Measurements from ENCODE around the gene RNF123.
A peak's percentile ranks its signal among the peaks of the same experiment; 100 is the strongest.

The RNF123 gene

GRCh38 chr3:49673715-49674496 lies 15.5 kb upstream of the RNF123 start, which contains the start of gene APEH:
Gene APEH, plus strand, starts transcription at chr3:49674351. Its CDS starts 51 bp downstream, at chr3:49674402.
- Histone ChIP-seq H3K79me2 (ENCODE audit: insufficient read depth, low read length) (peaks cover 41% of the 10 kb centered on the region), H3F3A (ENCODE audit: low read depth) (0 out of 2 replicates have a peak, but pooled peaks cover 2% of the 10 kb centered on the region), H3K4me2 (ENCODE audit: low read depth, low read length, poor library complexity, severe bottlenecking) (peak within 1 kb of the TSS; percentile 97), H3K4me1 (ENCODE audit: insufficient read depth, low read length, poor library complexity, severe bottlenecking) (peaks cover 19% of the 10 kb centered on the region), H3K27me3 (ENCODE audit: insufficient read depth, low read length, poor library complexity, severe bottlenecking) (no peaks in the 10 kb centered on the region), H3K4me3 (ENCODE audit: low read length, poor library complexity, severe bottlenecking) (peak within 1 kb of the TSS; percentile 88), H3K9me3 (ENCODE audit: insufficient read depth, low read depth, low read length) (no peaks in the 10 kb centered on the region), H3K9me2 (replicated peaks; ENCODE audit: low read depth, low read length) (no peaks in the 10 kb centered on the region), H4K20me1 (ENCODE audit: insufficient read depth, low read length, poor library complexity, severe bottlenecking) (peaks cover 13% of the 10 kb centered on the region), H3K9ac (ENCODE audit: low read depth, low read length, poor library complexity, severe bottlenecking) (peak within 1 kb of the TSS; percentile 98), H2AFZ (ENCODE audit: low read length) (peak within 1 kb of the TSS; percentile 64), H3K36me3 (ENCODE audit: insufficient read depth, low read length) (peaks cover 22% of the 10 kb centered on the region; the same call in 1 of the 2 replicates)
- TF ChIP-seq EZH2phosphoT487 (IDR thresholded peaks at IDR 0.05; ENCODE audit: borderline replicate concordance), result no peak
- TF ChIP-seq, protein P1, sequence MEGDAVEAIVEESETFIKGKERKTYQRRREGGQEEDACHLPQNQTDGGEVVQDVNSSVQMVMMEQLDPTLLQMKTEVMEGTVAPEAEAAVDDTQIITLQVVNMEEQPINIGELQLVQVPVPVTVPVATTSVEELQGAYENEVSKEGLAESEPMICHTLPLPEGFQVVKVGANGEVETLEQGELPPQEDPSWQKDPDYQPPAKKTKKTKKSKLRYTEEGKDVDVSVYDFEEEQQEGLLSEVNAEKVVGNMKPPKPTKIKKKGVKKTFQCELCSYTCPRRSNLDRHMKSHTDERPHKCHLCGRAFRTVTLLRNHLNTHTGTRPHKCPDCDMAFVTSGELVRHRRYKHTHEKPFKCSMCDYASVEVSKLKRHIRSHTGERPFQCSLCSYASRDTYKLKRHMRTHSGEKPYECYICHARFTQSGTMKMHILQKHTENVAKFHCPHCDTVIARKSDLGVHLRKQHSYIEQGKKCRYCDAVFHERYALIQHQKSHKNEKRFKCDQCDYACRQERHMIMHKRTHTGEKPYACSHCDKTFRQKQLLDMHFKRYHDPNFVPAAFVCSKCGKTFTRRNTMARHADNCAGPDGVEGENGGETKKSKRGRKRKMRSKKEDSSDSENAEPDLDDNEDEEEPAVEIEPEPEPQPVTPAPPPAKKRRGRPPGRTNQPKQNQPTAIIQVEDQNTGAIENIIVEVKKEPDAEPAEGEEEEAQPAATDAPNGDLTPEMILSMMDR (conservative IDR thresholded peaks at IDR 0.05; ENCODE audit: low read length), result no peak

- no peaks in the 10 kb centered on the region for H3K27me3 ChIP-seq (ENCODE audit: insufficient read depth, low read length, poor library complexity, severe bottlenecking)
- H3K9me3 ChIP-seq (ENCODE audit: insufficient read depth, low read depth, low read length), result no peaks in the 10 kb centered on the region
- H3K4me1 ChIP-seq (ENCODE audit: insufficient read depth, low read length, poor library complexity, severe bottlenecking), result peaks cover 19% of the 10 kb centered on the region
- no peaks in the 10 kb centered on the region for H3K9me2 ChIP-seq (replicated peaks; ENCODE audit: low read depth, low read length)
- peak overlapping the region; percentile 64; the same call in 1 of the 2 replicates for H2AFZ ChIP-seq (ENCODE audit: low read length)
- H3K36me3 ChIP-seq (ENCODE audit: insufficient read depth, low read length), result peaks cover 24% of the 10 kb centered on the region; the same call in 1 of the 2 replicates
- 0 out of 2 replicates have a peak, but pooled peaks cover 2% of the 10 kb centered on the region for H3F3A ChIP-seq (ENCODE audit: low read depth)
- TF ChIP-seq, protein P1 (conservative IDR thresholded peaks at IDR 0.05; ENCODE audit: low read length), result no peak
- TF ChIP-seq EZH2phosphoT487 (IDR thresholded peaks at IDR 0.05; ENCODE audit: borderline replicate concordance), result no peak
- peaks cover 41% of the 10 kb centered on the region for H3K79me2 ChIP-seq (ENCODE audit: insufficient read depth, low read length)
- H4K20me1 ChIP-seq (ENCODE audit: insufficient read depth, low read length, poor library complexity, severe bottlenecking), result peaks cover 13% of the 10 kb centered on the region
- H3K4me2 ChIP-seq (ENCODE audit: low read depth, low read length, poor library complexity, severe bottlenecking), result peak overlapping the region; percentile 97
- H3K9ac ChIP-seq (ENCODE audit: low read depth, low read length, poor library complexity, severe bottlenecking), result peak overlapping the region; percentile 98
- H3K4me3 ChIP-seq (ENCODE audit: low read length, poor library complexity, severe bottlenecking), result peak overlapping the region; percentile 88
Observed at GRCh38 chr3:49674497-49674983, 14.8 kb upstream of the RNF123 start.

GRCh38 chr3:49675912-49676311 lies 13.4 kb upstream of the RNF123 start:
- H3F3A ChIP-seq (ENCODE audit: low read depth), result 0 out of 2 replicates have a peak, but pooled peaks cover 2% of the 10 kb centered on the region
- H3K9ac ChIP-seq (ENCODE audit: low read depth, low read length, poor library complexity, severe bottlenecking), result peak overlapping the region; percentile 98
- H4K20me1 ChIP-seq (ENCODE audit: insufficient read depth, low read length, poor library complexity, severe bottlenecking), result peaks cover 13% of the 10 kb centered on the region
- peak overlapping the region; percentile 97 for H3K4me2 ChIP-seq (ENCODE audit: low read depth, low read length, poor library complexity, severe bottlenecking)
- H3K9me2 ChIP-seq (replicated peaks; ENCODE audit: low read depth, low read length), result no peaks in the 10 kb centered on the region
- no peak for TF ChIP-seq EZH2phosphoT487 (IDR thresholded peaks at IDR 0.05; ENCODE audit: borderline replicate concordance)
- TF ChIP-seq, protein P1 (conservative IDR thresholded peaks at IDR 0.05; ENCODE audit: low read length), result no peak
- H3K27me3 ChIP-seq (ENCODE audit: insufficient read depth, low read length, poor library complexity, severe bottlenecking), result no peaks in the 10 kb centered on the region
- H3K79me2 ChIP-seq (ENCODE audit: insufficient read depth, low read length), result peaks cover 41% of the 10 kb centered on the region
- peaks cover 31% of the 10 kb centered on the region; the same call in 1 of the 2 replicates for H3K36me3 ChIP-seq (ENCODE audit: insufficient read depth, low read length)
- peak overlapping the region; percentile 88 for H3K4me3 ChIP-seq (ENCODE audit: low read length, poor library complexity, severe bottlenecking)
- H2AFZ ChIP-seq (ENCODE audit: low read length), result no peak overlapping the region
- H3K4me1 ChIP-seq (ENCODE audit: insufficient read depth, low read length, poor library complexity, severe bottlenecking), result peaks cover 19% of the 10 kb centered on the region
- H3K9me3 ChIP-seq (ENCODE audit: insufficient read depth, low read depth, low read length), result no peaks in the 10 kb centered on the region
